Measurements from ENCODE around the gene ZHX3.
A peak's percentile ranks its signal among the peaks of the same experiment; 100 is the strongest.

ZHX3 gene

DNA sequence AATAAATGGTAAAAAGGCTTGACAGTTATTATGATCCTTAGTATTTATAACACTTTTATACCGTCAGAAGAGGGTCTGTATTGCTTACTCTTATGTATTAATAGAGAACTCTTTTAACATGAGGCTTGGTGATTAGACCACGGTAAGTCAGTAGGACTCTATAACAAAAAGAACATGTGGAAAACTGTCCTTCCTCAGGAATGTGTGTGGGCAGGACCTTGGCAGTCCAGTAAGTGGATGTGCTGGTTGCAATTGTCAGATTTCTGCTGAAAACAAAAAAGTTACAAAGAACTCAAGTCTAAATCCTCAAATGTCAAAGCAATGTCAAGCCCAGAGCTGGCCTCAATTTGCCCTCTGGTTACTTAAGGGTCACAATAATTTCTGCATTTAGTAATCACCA, 99.1 kb downstream of the ZHX3 start:
- no peak for DNase-seq (ENCODE audit: low spot score)
- TF ChIP-seq, protein P1, sequence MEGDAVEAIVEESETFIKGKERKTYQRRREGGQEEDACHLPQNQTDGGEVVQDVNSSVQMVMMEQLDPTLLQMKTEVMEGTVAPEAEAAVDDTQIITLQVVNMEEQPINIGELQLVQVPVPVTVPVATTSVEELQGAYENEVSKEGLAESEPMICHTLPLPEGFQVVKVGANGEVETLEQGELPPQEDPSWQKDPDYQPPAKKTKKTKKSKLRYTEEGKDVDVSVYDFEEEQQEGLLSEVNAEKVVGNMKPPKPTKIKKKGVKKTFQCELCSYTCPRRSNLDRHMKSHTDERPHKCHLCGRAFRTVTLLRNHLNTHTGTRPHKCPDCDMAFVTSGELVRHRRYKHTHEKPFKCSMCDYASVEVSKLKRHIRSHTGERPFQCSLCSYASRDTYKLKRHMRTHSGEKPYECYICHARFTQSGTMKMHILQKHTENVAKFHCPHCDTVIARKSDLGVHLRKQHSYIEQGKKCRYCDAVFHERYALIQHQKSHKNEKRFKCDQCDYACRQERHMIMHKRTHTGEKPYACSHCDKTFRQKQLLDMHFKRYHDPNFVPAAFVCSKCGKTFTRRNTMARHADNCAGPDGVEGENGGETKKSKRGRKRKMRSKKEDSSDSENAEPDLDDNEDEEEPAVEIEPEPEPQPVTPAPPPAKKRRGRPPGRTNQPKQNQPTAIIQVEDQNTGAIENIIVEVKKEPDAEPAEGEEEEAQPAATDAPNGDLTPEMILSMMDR (conservative IDR thresholded peaks at IDR 0.05; ENCODE audit: low read depth): no peak
- ChIA-PET CTCF (interaction anchor here (0.6 kb wide), 1 partner anchor 16 kb away, joined by 3 read pairs; no protein-coding TSS in a partner anchor), POLR2A (ENCODE audit: low non-redundant PET) (no interaction called here)
- H3K27ac ChIP-seq: no peak overlapping the region

- ChIA-PET CTCF (interaction anchor here (0.6 kb wide), 2 partner anchors 95 to 502 kb away, joined by 3 read pairs; no protein-coding TSS in a partner anchor), POLR2A (ENCODE audit: low non-redundant PET) (no interaction called here)
- TF ChIP-seq, protein P1 (conservative IDR thresholded peaks at IDR 0.05; ENCODE audit: low read depth): no peak
- DNase-seq (ENCODE audit: low spot score): no peak
- no peak overlapping the region for H3K27ac ChIP-seq
Measured at GRCh38 chr20:41217422-41217821, 100.1 kb downstream of the ZHX3 start.

DNA sequence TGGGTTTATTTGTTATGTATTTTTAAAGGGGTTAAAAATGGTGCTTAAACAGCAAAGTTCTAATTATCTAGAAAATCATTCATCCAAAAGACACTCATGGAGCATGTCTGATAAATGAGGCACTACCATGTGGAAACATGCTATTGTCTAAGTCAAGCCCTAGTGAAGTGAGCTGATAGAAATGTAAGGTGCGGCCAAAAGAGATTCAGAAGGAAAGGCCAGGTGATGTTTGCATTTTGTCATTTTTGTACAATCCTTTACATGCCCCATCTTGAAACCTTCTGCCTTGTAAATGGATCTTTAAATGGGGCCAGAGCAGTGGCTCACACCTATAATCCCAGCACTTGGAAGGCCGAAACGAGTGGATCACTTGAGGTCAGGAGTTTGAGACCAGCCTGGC, 102.9 kb downstream of the ZHX3 start:
- TF ChIP-seq, protein P1 (conservative IDR thresholded peaks at IDR 0.05; ENCODE audit: low read depth): no peak
- H3K27ac ChIP-seq: no peak overlapping the region
- ChIA-PET POLR2A (ENCODE audit: low non-redundant PET) (no interaction called here), CTCF (interaction anchor here (1.0 kb wide), 1 partner anchor 17 kb away, joined by 4 read pairs; no protein-coding TSS in a partner anchor)
- DNase-seq (ENCODE audit: low spot score): no peak

DNA sequence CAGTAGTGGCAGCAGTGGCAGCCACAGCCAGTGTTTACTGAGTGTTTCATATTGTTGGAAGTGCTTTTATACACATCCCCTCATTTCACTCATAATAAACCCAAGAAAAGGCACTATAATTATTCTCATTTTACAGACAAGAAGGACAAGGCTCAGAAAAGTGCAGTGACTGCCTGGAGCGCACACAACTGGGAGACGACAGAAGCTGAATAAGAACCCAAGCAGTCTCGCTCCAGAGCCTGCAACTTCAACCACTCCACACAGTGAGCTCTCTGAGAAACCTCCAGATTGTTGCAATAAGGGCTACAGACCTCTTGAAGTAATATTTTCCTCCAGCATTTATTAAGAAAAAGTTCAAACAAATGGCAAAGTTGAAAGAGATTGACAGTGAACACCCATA, 103.3 kb downstream of the ZHX3 start:
- no peak for DNase-seq (ENCODE audit: low spot score)
- TF ChIP-seq, protein P1 (conservative IDR thresholded peaks at IDR 0.05; ENCODE audit: low read depth): no peak
- no peak overlapping the region for H3K27ac ChIP-seq
- ChIA-PET POLR2A (ENCODE audit: low non-redundant PET) (no interaction called here), CTCF (interaction anchor here (1.0 kb wide), 1 partner anchor 17 kb away, joined by 4 read pairs; no protein-coding TSS in a partner anchor)

- DNase-seq (ENCODE audit: low spot score): peak; percentile 45
- H3K27ac ChIP-seq: peak overlapping the region; percentile 43; the same call in 1 of the 2 replicates
- POLR2A ChIA-PET (ENCODE audit: low non-redundant PET): no interaction called here
- TF ChIP-seq, protein P1 (conservative IDR thresholded peaks at IDR 0.05; ENCODE audit: low read depth): no peak
- CTCF ChIA-PET: interaction anchor here (0.6 to 1.2 kb wide), 3 partner anchors 40 to 139 kb away, joined by 3 to 4 read pairs (median 3); no protein-coding TSS in a partner anchor
Measured at GRCh38 chr20:41213150-41213820, 104.2 kb downstream of the ZHX3 start.

DNA sequence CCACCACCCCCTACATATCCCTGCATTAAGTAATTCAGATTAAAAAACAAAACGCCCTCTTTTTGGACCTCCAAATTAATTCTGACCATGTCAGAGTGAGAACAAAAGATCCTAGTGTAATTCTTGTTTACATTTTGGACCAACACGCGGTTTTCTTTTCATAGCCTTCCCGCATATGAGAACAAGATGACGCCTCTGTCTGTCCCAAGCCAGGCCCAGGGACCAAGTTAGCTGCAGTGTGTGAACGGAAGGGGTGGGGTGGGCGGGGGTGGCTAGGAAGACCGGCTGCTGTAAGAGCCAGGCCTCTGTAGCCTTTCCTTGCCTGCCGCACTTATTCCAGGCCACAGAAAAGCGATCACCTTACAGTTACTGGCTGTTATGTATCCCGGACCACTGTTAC, 112.2 kb downstream of the ZHX3 start:
- no peak for DNase-seq (ENCODE audit: low spot score)
- CTCF ChIA-PET: no interaction called here
- TF ChIP-seq, protein P1 (conservative IDR thresholded peaks at IDR 0.05; ENCODE audit: low read depth): no peak
- POLR2A ChIA-PET (ENCODE audit: low non-redundant PET): no interaction called here
- no peak overlapping the region for H3K27ac ChIP-seq
